Endodermal cell (in vitro differentiated cells): ENCODE measurements around the gene PRKCA. TPM values are rescaled to one million over a fixed set of nuclear protein-coding genes. Genes with fewer than 3 reads are reported as not detected.

ENCODE experiments used
- DNase-seq: peaks from one replicate; pipeline ENCODE4 v3.0.0-alpha.2; 2017
- H3K27ac ChIP-seq: 2 replicates; pipeline ENCODE4 v1.5.1; 2013; ENCODE audit warnings: mild to moderate bottlenecking, low read depth, low read length, moderate library complexity
- H3K27me3 ChIP-seq: 2 replicates; pipeline ENCODE4 v1.6.1; 2013; ENCODE audit warnings: mild to moderate bottlenecking, low read length, moderate library complexity; ENCODE audit not compliant: insufficient read depth, control insufficient read depth, poor library complexity, severe bottlenecking
- H3K36me3 ChIP-seq: 2 replicates; pipeline ENCODE4 v1.7.0; 2013; ENCODE audit warnings: mild to moderate bottlenecking, low read length, moderate library complexity; ENCODE audit not compliant: control insufficient read depth, insufficient read depth
- H3K4me1 ChIP-seq: one replicate; pipeline ENCODE4 v1.7.0; 2013; ENCODE audit warnings: low read length; ENCODE audit not compliant: control insufficient read depth, insufficient read depth
- H3K4me3 ChIP-seq: 2 replicates; pipeline ENCODE4 v1.5.1; 2013; ENCODE audit warnings: mild to moderate bottlenecking, low read length, moderate library complexity
- H3K9ac ChIP-seq: 2 replicates; pipeline ENCODE4 v1.6.1; 2013; ENCODE audit warnings: mild to moderate bottlenecking, low read length, moderate library complexity; ENCODE audit not compliant: poor library complexity, severe bottlenecking; ENCODE audit errors: extremely low read depth
- H3K9me3 ChIP-seq: 2 replicates; pipeline ENCODE4 v1.6.1; 2013; ENCODE audit warnings: mild to moderate bottlenecking, low read length, moderate library complexity; ENCODE audit not compliant: control insufficient read depth
- H3K27ac Mint-ChIP-seq: 2 replicates; pipeline ENCODE4 v1.8.0; 2020; ENCODE audit warnings: mixed read lengths
- H3K27me3 Mint-ChIP-seq: 2 replicates; pipeline ENCODE4 v1.8.0; 2021; ENCODE audit warnings: mild to moderate bottlenecking, mixed read lengths; ENCODE audit not compliant: insufficient read depth
- H3K36me3 Mint-ChIP-seq: 2 replicates; pipeline ENCODE4 v1.8.0; 2020; ENCODE audit warnings: low read depth, mixed read lengths
- H3K4me1 Mint-ChIP-seq: 2 replicates; pipeline ENCODE4 v1.8.0; 2020; ENCODE audit warnings: mixed read lengths
- H3K4me3 Mint-ChIP-seq: 2 replicates; pipeline ENCODE4 v1.8.0; 2020; ENCODE audit warnings: mild to moderate bottlenecking, moderate library complexity, mixed read lengths
- H3K9me3 Mint-ChIP-seq: 2 replicates; pipeline ENCODE4 v1.8.0; 2020; ENCODE audit warnings: mild to moderate bottlenecking, mixed read lengths
- CTCF ChIP-seq: fragments of 200-600 bp; sonication (generic); conservative IDR thresholded peaks from 2 replicates; pipeline ENCODE4 v1.5.0; 2021; ENCODE audit warnings: antibody characterized with exemption, mild to moderate bottlenecking
- WGBS, 2 experiments: methylation state at CpG; one replicate each; pipeline versions ENCODE4 v1.1.5 to v1.1.7; 2013; ENCODE audit warnings: missing lambda C conversion rate in 2 of 2, mixed read lengths in 1 of 2; ENCODE audit not compliant: insufficient coverage in 1 of 2, insufficient read length in 1 of 2; 5-methylcytosine and 5-hydroxymethylcytosine counted together
- total RNA-seq, 2 donors: library from RNA; stranded (reverse); fragmentation: NEBNext Ultra II Directional in 1 of 2; extraction: Animal tissue kit (Norgen Biotek cat#: 25700) in 1 of 2; gene quantifications; 2 replicates in 1 of 2; 3 replicates in 1 of 2; pipeline ENCODE4 v1.2.1, GENCODE V29; 2021

Gene PRKCA
- total RNA-seq, 2 donors from 2014 or later, result 8.7 to 14.6 TPM

- peak; percentile 45 for DNase-seq
- no peak for TF ChIP-seq CTCF
- Mint-ChIP-seq H3K27me3 (no peaks in the 10 kb centered on the region), H3K4me3 (no peak overlapping the region), H3K4me1 (peaks cover 9% of the 10 kb centered on the region), H3K36me3 (no peaks in the 10 kb centered on the region), H3K9me3 (no peaks in the 10 kb centered on the region), H3K27ac (no peak overlapping the region)
- H3K27ac ChIP-seq, result no peak overlapping the region
- no peak overlapping the region for H3K4me3 ChIP-seq
- no peaks in the 10 kb centered on the region for H3K27me3 ChIP-seq
- H3K9ac ChIP-seq, result no peak overlapping the region
- no peaks in the 10 kb centered on the region for H3K36me3 ChIP-seq
- no peaks in the 10 kb centered on the region for H3K9me3 ChIP-seq
- WGBS, 2 experiments, result 87 to 89% methylated on average over 8 to 10 of the region's 10 CpGs
- no peaks in the 10 kb centered on the region for H3K4me1 ChIP-seq
Measured at GRCh38 chr17:66786107-66786506, 483.7 kb downstream of the PRKCA start.

- WGBS, 2 experiments, result 86 to 100% methylated on average over 1 to 3 of the region's 3 CpGs
- TF ChIP-seq CTCF, result no peak
- Histone ChIP-seq H3K4me3 (no peak overlapping the region), H3K4me1 (no peaks in the 10 kb centered on the region), H3K36me3 (no peaks in the 10 kb centered on the region), H3K27ac (no peak overlapping the region), H3K9me3 (no peaks in the 10 kb centered on the region), H3K27me3 (no peaks in the 10 kb centered on the region), H3K9ac (no peak overlapping the region)
- Mint-ChIP-seq H3K4me3 (no peak overlapping the region), H3K27ac (no peak overlapping the region), H3K4me1 (peaks cover 16% of the 10 kb centered on the region), H3K27me3 (no peaks in the 10 kb centered on the region), H3K36me3 (no peaks in the 10 kb centered on the region), H3K9me3 (no peaks in the 10 kb centered on the region)
- no peak for DNase-seq
Measured at GRCh38 chr17:66787914-66788313, 485.5 kb downstream of the PRKCA start.

- no peaks in the 10 kb centered on the region for H3K9me3 Mint-ChIP-seq
- Histone ChIP-seq H3K9ac (no peak overlapping the region), H3K9me3 (no peaks in the 10 kb centered on the region), H3K4me3 (no peak overlapping the region), H3K27ac (no peak overlapping the region), H3K4me1 (no peaks in the 10 kb centered on the region), H3K27me3 (no peaks in the 10 kb centered on the region), H3K36me3 (no peaks in the 10 kb centered on the region)
- WGBS, 2 experiments, result 74 to 82% methylated on average over 7 to 12 of the region's 12 CpGs
- TF ChIP-seq CTCF, result no peak
- no peak overlapping the region for H3K27ac Mint-ChIP-seq
- H3K4me1 Mint-ChIP-seq, result peaks cover 12% of the 10 kb centered on the region
- H3K27me3 Mint-ChIP-seq, result no peaks in the 10 kb centered on the region
- H3K4me3 Mint-ChIP-seq, result no peak overlapping the region
- no peaks in the 10 kb centered on the region for H3K36me3 Mint-ChIP-seq
- DNase-seq, result peak; percentile 55
Measured at GRCh38 chr17:66789093-66789492, 486.7 kb downstream of the PRKCA start.
